ENCODE measurements around the gene ZNF789.
A peak's percentile ranks its signal among the peaks of the same experiment; 100 is the strongest.

ZNF789 gene

DNA sequence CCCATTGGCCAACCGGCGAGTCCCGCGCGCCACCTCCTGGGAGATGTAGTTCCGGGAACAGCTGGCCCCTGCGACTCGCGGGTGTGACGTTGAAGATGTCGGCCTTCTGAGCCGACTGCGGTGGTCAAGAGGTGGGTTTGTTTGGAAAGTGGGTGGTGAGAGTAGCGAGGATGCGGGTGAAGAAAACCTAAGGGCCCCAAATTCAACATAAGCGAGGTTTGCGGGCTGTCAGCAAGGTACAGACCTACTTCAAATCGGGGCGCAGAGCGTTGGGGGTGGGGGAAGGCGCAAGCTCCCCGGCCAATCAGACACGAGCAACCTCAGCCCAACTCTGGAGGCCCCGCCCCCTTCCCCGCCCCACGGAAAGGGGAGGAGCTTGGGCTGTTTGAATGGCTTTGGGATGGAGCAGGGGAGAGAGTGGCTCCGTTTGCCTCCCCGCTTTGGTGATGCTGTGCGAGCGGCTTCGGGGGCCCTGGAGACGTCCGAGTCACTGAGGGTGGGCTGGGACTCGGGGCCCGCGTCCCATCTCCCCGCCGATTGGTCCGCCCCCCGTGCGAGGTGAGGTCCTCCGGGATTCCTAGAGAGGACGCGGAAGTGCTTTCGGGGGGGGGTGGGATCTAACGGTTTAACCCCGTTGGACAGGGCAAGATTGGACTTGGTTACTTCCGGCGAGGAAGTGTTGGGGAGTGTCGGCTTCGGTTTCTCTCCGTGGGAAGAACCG, 32.1 kb downstream of the ZNF789 start, which contains the start of gene ZKSCAN5:
TSS of gene ZKSCAN5 (plus strand) at position 60 of the 721 bp plus-strand sequence. CDS start 1,383 bp downstream, outside the sequence.
- DNase-seq (ENCODE audit: low read depth in 2 of 2), result peak; percentile 93

DNA sequence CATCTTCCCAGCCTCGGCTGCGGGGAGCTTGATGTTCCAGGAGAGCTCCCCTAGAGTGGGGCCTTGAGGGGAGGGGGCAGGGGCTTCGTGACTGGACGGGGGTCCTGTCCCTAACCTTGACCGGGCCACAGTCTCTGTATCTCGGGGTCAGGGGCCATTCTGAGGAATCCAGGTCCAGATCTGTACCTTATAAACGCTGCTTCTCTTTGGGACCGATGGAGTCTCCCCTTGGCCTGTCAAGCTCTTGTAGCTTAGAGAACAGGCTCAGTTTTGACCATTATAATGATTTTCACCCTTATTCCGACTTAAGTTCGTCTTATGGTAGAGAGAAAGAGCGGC, 32.6 kb downstream of the ZNF789 start:
- no peak for DNase-seq (ENCODE audit: low read depth in 2 of 2)

DNA sequence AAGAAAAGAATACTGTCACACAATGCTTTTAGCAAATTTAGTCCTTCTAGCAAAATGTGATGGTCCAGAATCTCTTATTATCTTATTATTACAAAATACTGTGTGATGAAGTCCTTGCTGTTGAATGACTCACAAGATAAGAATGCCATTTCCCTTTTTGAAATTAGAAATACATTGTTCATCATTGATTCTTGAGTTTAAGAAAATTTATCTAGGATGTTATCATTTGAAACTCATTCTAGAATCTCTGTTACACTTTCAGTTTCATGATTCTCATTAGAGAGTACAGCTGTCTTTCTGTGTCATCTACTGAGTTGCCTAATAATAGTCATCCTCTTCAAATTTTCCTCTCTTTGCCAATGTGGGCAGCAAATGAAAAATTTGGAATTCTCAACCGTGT, 41.4 kb downstream of the ZNF789 start:
- no peak for DNase-seq (ENCODE audit: low read depth in 2 of 2)

DNA sequence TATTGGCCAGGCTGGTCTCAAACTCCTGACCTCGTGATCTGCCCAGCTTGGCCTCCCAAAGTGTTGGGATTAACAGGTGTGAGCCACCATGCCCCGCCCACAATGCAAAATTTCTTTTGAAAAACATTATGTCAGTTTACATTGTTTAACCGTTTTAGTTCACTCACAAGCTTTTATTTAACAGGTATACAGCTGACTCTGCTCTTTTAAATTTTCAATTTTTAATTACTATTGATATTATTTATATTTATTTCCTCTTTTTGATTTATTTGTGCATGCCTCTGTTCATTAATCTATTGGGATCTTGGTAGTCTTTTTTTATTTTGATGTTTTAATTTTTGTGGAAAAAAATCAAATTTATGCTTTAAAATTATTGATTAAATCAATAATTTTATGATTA, 48.7 kb downstream of the ZNF789 start:
- no peak for DNase-seq (ENCODE audit: low read depth in 2 of 2)

DNA sequence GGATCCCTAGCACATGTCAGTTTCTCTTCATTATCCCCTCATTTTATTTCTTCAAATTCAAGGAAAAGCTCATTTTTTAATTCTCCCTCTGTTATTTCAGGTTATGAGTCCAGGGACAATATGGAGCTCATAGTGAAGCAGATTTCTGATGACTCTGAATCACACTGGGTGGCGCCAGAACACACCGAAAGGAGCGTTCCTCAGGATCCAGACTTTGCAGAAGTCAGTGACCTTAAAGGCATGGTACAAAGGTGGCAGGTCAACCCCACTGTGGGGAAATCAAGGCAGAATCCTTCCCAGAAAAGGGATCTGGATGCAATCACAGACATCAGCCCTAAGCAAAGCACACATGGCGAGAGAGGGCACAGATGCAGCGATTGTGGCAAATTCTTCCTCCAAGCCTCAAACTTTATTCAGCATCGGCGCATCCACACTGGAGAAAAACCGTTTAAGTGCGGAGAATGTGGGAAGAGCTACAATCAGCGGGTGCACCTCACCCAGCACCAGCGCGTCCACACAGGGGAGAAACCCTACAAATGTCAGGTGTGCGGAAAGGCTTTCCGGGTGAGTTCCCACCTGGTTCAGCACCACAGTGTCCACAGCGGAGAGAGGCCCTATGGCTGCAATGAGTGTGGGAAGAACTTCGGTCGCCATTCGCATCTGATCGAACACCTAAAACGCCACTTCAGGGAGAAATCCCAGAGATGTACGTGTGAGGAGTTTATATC, 53.2 kb downstream of the ZNF789 start:
- no peak for DNase-seq (ENCODE audit: low read depth in 2 of 2)

DNA sequence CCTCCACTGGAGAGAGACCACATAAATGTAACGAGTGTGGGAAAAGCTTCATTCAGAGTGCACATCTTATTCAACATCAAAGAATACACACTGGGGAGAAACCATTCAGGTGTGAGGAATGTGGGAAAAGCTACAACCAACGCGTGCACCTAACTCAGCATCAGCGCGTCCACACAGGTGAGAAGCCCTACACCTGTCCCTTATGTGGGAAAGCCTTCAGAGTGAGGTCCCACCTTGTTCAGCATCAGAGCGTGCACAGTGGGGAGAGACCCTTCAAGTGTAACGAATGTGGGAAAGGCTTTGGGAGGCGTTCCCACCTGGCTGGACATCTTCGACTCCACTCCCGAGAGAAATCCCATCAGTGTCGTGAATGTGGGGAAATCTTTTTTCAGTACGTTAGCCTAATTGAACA, 58.7 kb downstream of the ZNF789 start:
- DNase-seq (ENCODE audit: low read depth in 2 of 2), result no peak

GRCh38 chr7:99535667-99536066, 63.0 kb downstream of the ZNF789 start:
- DNase-seq (ENCODE audit: low read depth in 2 of 2), result no peak
